T1000 (cell line): ENCODE data around the gene COMMD2.

Experiments
- DNase-seq: peaks from one replicate; lab custom pipeline; 2025; ENCODE audit warnings: mixed read lengths; lab: John Stamatoyannopoulos, UW

The COMMD2 gene

GRCh38 chr3:149763565-149764195 is 11.4 kb upstream of the COMMD2 start:
- DNase-seq, result no peak

- DNase-seq, result no peak
Observed at GRCh38 chr3:149753717-149754116, 1.4 kb upstream of the COMMD2 start.

- no peak for DNase-seq
Observed at GRCh38 chr3:149752788-149753136, 473 bp upstream of the COMMD2 start.

- no peak for DNase-seq
Observed at GRCh38 chr3:149751551-149751950, 738 bp downstream of the COMMD2 start.

- DNase-seq, result no peak
Observed at GRCh38 chr3:149744606-149745005, 7.7 kb downstream of the COMMD2 start.

- no peak for DNase-seq
Observed at GRCh38 chr3:149744151-149744550, 8.1 kb downstream of the COMMD2 start.

GRCh38 chr3:149739396-149739795 is 12.9 kb downstream of the COMMD2 start:
- no peak for DNase-seq

- no peak for DNase-seq
Observed at GRCh38 chr3:149738876-149739275, 13.4 kb downstream of the COMMD2 start.

GRCh38 chr3:149736953-149737205 is 15.4 kb downstream of the COMMD2 start:
- no peak for DNase-seq

GRCh38 chr3:149736175-149736952 is 15.9 kb downstream of the COMMD2 start:
- no peak for DNase-seq

GRCh38 chr3:149732234-149732633 is 20.1 kb downstream of the COMMD2 start:
- DNase-seq, result no peak

- DNase-seq, result no peak
Observed at GRCh38 chr3:149727656-149728055, 24.6 kb downstream of the COMMD2 start.

- no peak for DNase-seq
Observed at GRCh38 chr3:149726716-149727407, 25.4 kb downstream of the COMMD2 start.

GRCh38 chr3:149723781-149724180 is 28.5 kb downstream of the COMMD2 start:
- no peak for DNase-seq

- DNase-seq, result no peak
Observed at GRCh38 chr3:149720918-149721317, 31.4 kb downstream of the COMMD2 start.

GRCh38 chr3:149717391-149718056 is 34.8 kb downstream of the COMMD2 start:
- DNase-seq, result peak; percentile 10

GRCh38 chr3:149716984-149717383 is 35.3 kb downstream of the COMMD2 start:
- no peak for DNase-seq

- no peak for DNase-seq
Observed at GRCh38 chr3:149715247-149715646, 37.0 kb downstream of the COMMD2 start.

- DNase-seq, result no peak
Observed at GRCh38 chr3:149713730-149714654, 38.3 kb downstream of the COMMD2 start.

GRCh38 chr3:149706905-149707304 is 45.4 kb downstream of the COMMD2 start:
- no peak for DNase-seq

- no peak for DNase-seq
Observed at GRCh38 chr3:149705416-149705815, 46.9 kb downstream of the COMMD2 start.

- no peak for DNase-seq
Observed at GRCh38 chr3:149703466-149703865, 48.8 kb downstream of the COMMD2 start.
